H1 (cell line): ENCODE measurements around the gene GAS7. TPM values are rescaled to one million over a fixed set of nuclear protein-coding genes. Genes with fewer than 3 reads are reported as not detected.

Source experiments
- CTCF ChIA-PET: fragments of 300-600 bp; sonication (Branson Sonifier 250); formaldehyde crosslinking; loops from one replicate; lab custom pipeline; 2021; ENCODE audit not compliant: partially characterized antibody; lab: Charles Lee
- POLR2A ChIA-PET: fragments of 300-600 bp; sonication (Branson Sonifier 250); formaldehyde crosslinking; loops from one replicate; lab custom pipeline; 2021; ENCODE audit warnings: inconsistent platforms; ENCODE audit not compliant: partially characterized antibody; lab: Charles Lee
- DNase-seq, 2 experiments: peaks; one replicate each; pipeline versions ENCODE4 v3.0.0 to v3.0.0-alpha.2; 2010 to 2022; ENCODE audit warnings: low spot score in 2 of 2, low read depth in 1 of 2, mixed read lengths in 1 of 2
- FAIRE-seq: peaks from 2 replicates; lab custom pipeline; 2011; peaks lifted over from hg19 to GRCh38; lab: Jason Lieb, UNC
- H2AFZ ChIP-seq: 2 replicates; pipeline ENCODE4 v1.8.1; 2012; ENCODE audit warnings: low read length, inconsistent platforms
- H2AK5ac ChIP-seq: 2 replicates; pipeline ENCODE4 v1.6.1; 2013; ENCODE audit warnings: low read depth, low read length
- H2BK120ac ChIP-seq: replicated peaks from 2 replicates; pipeline ENCODE3; 2013; ENCODE audit warnings: low read depth, low read length, inconsistent platforms
- H2BK12ac ChIP-seq: 2 replicates; pipeline ENCODE4 v1.6.1; 2013; ENCODE audit warnings: low read depth, low read length
- H2BK15ac ChIP-seq: 2 replicates; pipeline ENCODE4 v1.6.1; 2013; ENCODE audit warnings: low read length
- H2BK20ac ChIP-seq: 2 replicates; pipeline ENCODE4 v1.6.1; 2013; ENCODE audit warnings: low read length
- H2BK5ac ChIP-seq: 2 replicates; pipeline ENCODE4 v1.6.1; 2013; ENCODE audit warnings: low read depth, low read length
- H3K14ac ChIP-seq: 2 replicates; pipeline ENCODE4 v1.6.1; 2013; ENCODE audit warnings: inconsistent platforms; ENCODE audit not compliant: insufficient read length
- H3K18ac ChIP-seq: 2 replicates; pipeline ENCODE4 v1.6.1; 2013; ENCODE audit warnings: low read length; ENCODE audit errors: extremely low read depth
- H3K23ac ChIP-seq: 2 replicates; pipeline ENCODE4 v1.6.1; 2013; ENCODE audit warnings: inconsistent platforms; ENCODE audit not compliant: insufficient read length
- H3K23me2 ChIP-seq: 2 replicates; pipeline ENCODE4 v1.6.1; 2013; ENCODE audit warnings: low read depth, low read length
- H3K27ac ChIP-seq: 2 replicates; pipeline ENCODE4 v1.6.1; 2011; ENCODE audit warnings: low read depth, low read length, inconsistent platforms
- H3K27me3 ChIP-seq, 4 experiments: replicated peaks in 1 of 4; 1 replicate in 1 of 4; 2 replicates in 3 of 4; pipeline versions ENCODE4 v1.6.1 to v1.8.1; 2011 to 2013; ENCODE audit warnings: low read length in 3 of 4, mild to moderate bottlenecking in 3 of 4, inconsistent platforms in 2 of 4, mixed read lengths in 2 of 4, moderate library complexity in 1 of 4; ENCODE audit not compliant: control insufficient read depth in 3 of 4, insufficient read depth in 3 of 4; ENCODE audit errors: extremely low read depth in 1 of 4
- H3K36me3 ChIP-seq, 4 experiments: 2 replicates each; pipeline versions ENCODE4 v1.6.1 to v1.8.1; 2011 to 2013; ENCODE audit warnings: mild to moderate bottlenecking in 4 of 4, low read length in 3 of 4, moderate library complexity in 2 of 4, control low read depth in 1 of 4, inconsistent platforms in 1 of 4; ENCODE audit not compliant: insufficient read depth in 4 of 4, control insufficient read depth in 2 of 4
- H3K4ac ChIP-seq: replicated peaks from 2 replicates; pipeline ENCODE3; 2013; ENCODE audit warnings: low read length, low read depth, mixed read lengths, inconsistent platforms; ENCODE audit not compliant: insufficient read length
- H3K4me1 ChIP-seq, 4 experiments: replicated peaks in 1 of 4; 1 replicate in 1 of 4; 2 replicates in 3 of 4; pipeline versions ENCODE4 v1.6.1 to v1.8.1; 2011 to 2013; ENCODE audit warnings: low read length in 3 of 4, inconsistent platforms in 2 of 4, mixed read lengths in 1 of 4; ENCODE audit not compliant: insufficient read depth in 4 of 4, control insufficient read depth in 3 of 4
- H3K4me2 ChIP-seq, 2 experiments: 2 replicates each; pipeline versions ENCODE4 v1.6.1 to v1.8.1; 2011 to 2013; ENCODE audit warnings: low read depth in 2 of 2, low read length in 2 of 2, control low read depth in 1 of 2, inconsistent platforms in 1 of 2, mild to moderate bottlenecking in 1 of 2; ENCODE audit not compliant: insufficient read depth in 1 of 2
- H3K4me3 ChIP-seq, 4 experiments: fragments of 200-600, 300-600 bp in 1 of 4; sonication (generic), shearing (Covaris generic), sonication (Bioruptor Twin) in 1 of 4; 2 replicates each; pipeline versions ENCODE4 v1.5.1 to v1.8.1; 2011 to 2016; ENCODE audit warnings: low read length in 4 of 4, low read depth in 3 of 4, control low read depth in 2 of 4, inconsistent platforms in 2 of 4, mild to moderate bottlenecking in 2 of 4, mixed read lengths in 1 of 4, moderate library complexity in 1 of 4; ENCODE audit not compliant: insufficient read depth in 2 of 4; ENCODE audit errors: extremely low read depth in 1 of 4
- H3K56ac ChIP-seq: replicated peaks from 2 replicates; pipeline ENCODE3; 2013; ENCODE audit warnings: low read depth, mild to moderate bottlenecking, mixed read lengths, low read length, inconsistent platforms; ENCODE audit not compliant: insufficient read length
- H3K79me1 ChIP-seq: 2 replicates; pipeline ENCODE4 v1.6.1; 2013; ENCODE audit warnings: low read depth, low read length, control low read depth
- H3K79me2 ChIP-seq, 2 experiments: 2 replicates each; pipeline versions ENCODE4 v1.6.1 to v1.8.1; 2012 to 2013; ENCODE audit warnings: low read length in 2 of 2, mild to moderate bottlenecking in 2 of 2, inconsistent platforms in 1 of 2; ENCODE audit not compliant: insufficient read depth in 2 of 2, control insufficient read depth in 1 of 2
- H3K9ac ChIP-seq, 4 experiments: replicated peaks in 1 of 4; 1 replicate in 1 of 4; 2 replicates in 3 of 4; pipeline versions ENCODE4 v1.6.1 to v1.8.1; 2011 to 2013; ENCODE audit warnings: low read depth in 3 of 4, low read length in 3 of 4, control low read depth in 2 of 4, mild to moderate bottlenecking in 2 of 4, moderate library complexity in 2 of 4, inconsistent platforms in 1 of 4; ENCODE audit errors: extremely low read depth in 1 of 4
- H3K9me3 ChIP-seq, 2 experiments: 2 replicates each; pipeline versions ENCODE4 v1.6.1 to v1.8.1; 2012 to 2013; ENCODE audit warnings: mild to moderate bottlenecking in 2 of 2, moderate library complexity in 2 of 2, control low read depth in 1 of 2, inconsistent platforms in 1 of 2, low read depth in 1 of 2, low read length in 1 of 2, mixed read lengths in 1 of 2; ENCODE audit not compliant: insufficient read depth in 2 of 2
- H4K20me1 ChIP-seq, 2 experiments: replicated peaks in 1 of 2; 2 replicates each; pipeline versions ENCODE3 to v1.8.1; 2011 to 2013; ENCODE audit warnings: inconsistent platforms in 2 of 2, low read length in 2 of 2, mild to moderate bottlenecking in 1 of 2; ENCODE audit not compliant: insufficient read depth in 2 of 2, control insufficient read depth in 1 of 2
- H4K5ac ChIP-seq: 2 replicates; pipeline ENCODE4 v1.6.1; 2013; ENCODE audit warnings: low read length, low read depth, mixed read lengths, inconsistent platforms; ENCODE audit not compliant: insufficient read length
- H4K8ac ChIP-seq: 2 replicates; pipeline ENCODE4 v1.8.0; 2013; ENCODE audit warnings: mild to moderate bottlenecking, moderate library complexity, low read length, inconsistent platforms; ENCODE audit not compliant: insufficient read depth; ENCODE audit errors: extremely low read depth
- H4K91ac ChIP-seq: replicated peaks from 2 replicates; pipeline ENCODE3; 2013; ENCODE audit warnings: low read length, mixed read lengths, inconsistent platforms; ENCODE audit not compliant: insufficient read length
- BACH1 ChIP-seq: IDR thresholded peaks from 2 replicates; pipeline ENCODE4 v1.6.1; 2012; ENCODE audit warnings: low read length, improper control_type of control experiment
- KDM4A ChIP-seq: IDR thresholded peaks from one replicate; pipeline ENCODE4 v1.7.1; 2012; ENCODE audit warnings: low read depth, mild to moderate bottlenecking, moderate library complexity, low read length, inconsistent platforms; ENCODE audit not compliant: severe bottlenecking
- KDM5A ChIP-seq: fragments of 200-600 bp; IDR thresholded peaks from 2 replicates; pipeline ENCODE4 v1.7.1; 2012; ENCODE audit warnings: mild to moderate bottlenecking, low read length, inconsistent platforms, mixed read lengths
- SIRT6 ChIP-seq: IDR thresholded peaks from one replicate; pipeline ENCODE4 v1.7.1; 2012; ENCODE audit warnings: low read length, inconsistent platforms
- SUZ12 ChIP-seq: fragments of 200-600 bp; sonication (generic); IDR thresholded peaks from 2 replicates; pipeline ENCODE4 v1.6.1; 2012; ENCODE audit warnings: mild to moderate bottlenecking, inconsistent platforms, low read length, moderate library complexity, mixed read lengths
- TAF1 ChIP-seq: IDR thresholded peaks from 2 replicates; pipeline ENCODE4 v1.6.1; 2011; ENCODE audit warnings: mild to moderate bottlenecking, low read depth, low read length
- WGBS, 2 experiments: shearing (Covaris generic) in 1 of 2; methylation state at CpG; one replicate each; pipeline versions ENCODE4 v1.1.6 to v1.1.7; 2013 to 2015; ENCODE audit warnings: low lambda C conversion rate in 2 of 2, mixed read lengths in 2 of 2, inconsistent platforms in 1 of 2, low coverage in 1 of 2, missing lambda C conversion rate in 1 of 2; ENCODE audit not compliant: insufficient replicate concordance in 2 of 2, insufficient coverage in 1 of 2, insufficient read length in 1 of 2; ENCODE audit errors: extremely low coverage in 1 of 2, missing lambda C conversion rate in 1 of 2; 5-methylcytosine and 5-hydroxymethylcytosine counted together
- polyA plus RNA-seq, 7 experiments: library from polyadenylated mRNA; depleted of rRNA in 3 of 7; stranded (reverse) in 5 of 7; unstranded in 2 of 7; fragments of >200 nt in 5 of 7; fragments of 200-250 nt in 2 of 7; gene quantifications; 1 replicate in 5 of 7; 2 replicates in 1 of 7; 4 replicates in 1 of 7; pipeline versions ENCODE4 v1.2.1 to v1.2.3, GENCODE V29; 2011 to 2013; ENCODE audit warnings: missing spikeins in 2 of 7, mixed read lengths in 2 of 7
- total RNA-seq: library from RNA; stranded (reverse); fragmentation: NEBNext Ultra II Directional; extraction: Animal tissue kit (Norgen Biotek cat#: 25700); gene quantifications from 2 replicates; pipeline ENCODE4 v1.2.1, GENCODE V29; 2021

GAS7 gene
- total and polyA plus RNA-seq, 2 of the 8 experiments (the other 6 are each of a cell fraction or from before 2014, with no cell fraction given) = 5.0 to 14.5 TPM

DNA sequence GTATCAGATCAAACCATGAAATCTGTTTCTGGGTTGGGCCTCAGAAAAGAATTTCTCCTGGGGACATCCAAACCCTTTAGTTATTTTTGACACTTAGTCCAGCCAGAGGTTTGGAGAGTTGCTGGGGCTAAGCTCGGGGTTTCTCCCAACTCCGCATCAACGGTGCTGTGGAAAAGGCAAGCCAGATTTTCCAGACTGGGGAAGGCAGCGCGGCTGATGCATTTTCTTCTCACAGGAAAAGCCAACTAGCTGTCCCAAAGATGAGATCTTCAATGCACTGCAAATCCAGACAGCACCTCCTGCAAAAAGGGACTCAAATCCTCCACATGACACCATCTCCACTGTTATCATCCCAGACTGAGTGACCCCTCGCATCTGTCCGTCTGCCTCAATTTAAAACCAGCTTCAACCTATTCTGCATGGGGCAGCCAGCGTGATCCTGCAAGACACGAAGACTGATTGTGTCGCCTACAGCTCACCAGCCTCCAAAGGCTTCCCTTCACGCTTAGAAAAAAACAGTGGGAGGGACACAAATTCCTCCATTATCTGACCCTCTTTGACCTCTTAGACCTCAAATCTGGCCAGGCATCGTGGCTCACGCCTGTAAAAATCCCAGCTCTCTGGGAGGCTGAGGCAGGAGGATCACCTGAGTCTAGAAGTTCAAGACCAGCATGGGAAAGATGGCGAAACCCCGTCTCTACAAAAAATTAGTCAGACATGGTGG is 62.0 kb downstream of the GAS7 start:
- Histone ChIP-seq H2BK5ac (no peak overlapping the region), H2BK120ac (no peak overlapping the region), H3K23ac (no peak overlapping the region), H2BK20ac (no peak overlapping the region), H3K27ac (no peak overlapping the region), H3K79me2 (no peaks in the 10 kb centered on the region), H3K4me1 (no peaks in the 10 kb centered on the region), H3K56ac (no peak overlapping the region), H3K18ac (no peak overlapping the region), H3K4me3 (no peak overlapping the region), H4K8ac (no peak overlapping the region), H3K9ac (no peak overlapping the region), H2BK15ac (no peak overlapping the region), H3K9me3 (no peaks in the 10 kb centered on the region), H3K27me3 (no peaks in the 10 kb centered on the region), H3K36me3 (no peaks in the 10 kb centered on the region), H4K20me1 (no peaks in the 10 kb centered on the region), H3K23me2 (no peaks in the 10 kb centered on the region), H3K14ac (no peak overlapping the region), H2AK5ac (no peak overlapping the region), H2BK12ac (no peak overlapping the region), H3K79me1 (no peaks in the 10 kb centered on the region), H4K5ac (no peak overlapping the region), H3K4ac (no peak overlapping the region), H2AFZ (no peak overlapping the region), H4K91ac (no peak overlapping the region), H3K4me2 (no peak overlapping the region)
- WGBS, 2 experiments = 95% methylated on average over 15 of the region's 15 CpGs; no CpG with 5 or more reads in 1 of the 2 experiments
- CTCF ChIA-PET = interaction anchor here (0.9 to 1.0 kb wide), 2 partner anchors 74 to 481 kb away, joined by 3 read pairs; no protein-coding TSS in a partner anchor
- FAIRE-seq = no peak
- POLR2A ChIA-PET = interaction anchor here (1.8 kb wide), 1 partner anchor 8 kb away, joined by 6 read pairs; no protein-coding TSS in a partner anchor
- DNase-seq = no peak
- no peak for TF ChIP-seq KDM5A
- TF ChIP-seq BACH1 = no peak
- TF ChIP-seq SIRT6 = no peak
- TF ChIP-seq SUZ12 = no peak
- no peak for TF ChIP-seq TAF1
- TF ChIP-seq KDM4A = no peak
